NT2/D1 (cell line): Measurements from ENCODE around the gene SIL1.

Experiments
- DNase-seq: peaks from one replicate; pipeline ENCODE4 v3.0.0-alpha.2; 2011; ENCODE audit warnings: low read depth, low spot score
- H3K27me3 ChIP-seq: 2 replicates; pipeline ENCODE4 v1.6.0; 2011; ENCODE audit warnings: mild to moderate bottlenecking; ENCODE audit not compliant: insufficient read length, insufficient read depth
- H3K36me3 ChIP-seq: 2 replicates; pipeline ENCODE4 v1.6.1; 2011; ENCODE audit warnings: mild to moderate bottlenecking, low read length, mixed read lengths; ENCODE audit not compliant: insufficient read depth, insufficient read length
- H3K4me1 ChIP-seq: 2 replicates; pipeline ENCODE4 v1.5.1; 2011; ENCODE audit not compliant: insufficient read depth, insufficient read length
- H3K4me3 ChIP-seq: 2 replicates; pipeline ENCODE4 v1.5.1; 2011; ENCODE audit warnings: low read depth; ENCODE audit not compliant: insufficient read length
- H3K9ac ChIP-seq: 2 replicates; pipeline ENCODE4 v1.6.0; 2011; ENCODE audit warnings: low read depth; ENCODE audit not compliant: insufficient read length
- H3K9me3 ChIP-seq: 2 replicates; pipeline ENCODE4 v1.5.1; 2011; ENCODE audit warnings: mild to moderate bottlenecking, low read length; ENCODE audit not compliant: insufficient read depth
- SUZ12 ChIP-seq: IDR thresholded peaks from 2 replicates; pipeline ENCODE4 v1.6.1; 2011; ENCODE audit not compliant: insufficient read length, insufficient read depth; ENCODE audit errors: extremely low read depth
- YY1 ChIP-seq: IDR thresholded peaks from 2 replicates; pipeline ENCODE4 v1.6.1; 2011; ENCODE audit not compliant: insufficient read length, insufficient read depth
- ZNF274 ChIP-seq: IDR thresholded peaks from 2 replicates; pipeline ENCODE4 v1.6.1; 2011; ENCODE audit warnings: mild to moderate bottlenecking, low read depth, low read length

The SIL1 gene

GRCh38 chr5:138974227-138975063 is 223.7 kb downstream of the SIL1 start:
- H3K9ac ChIP-seq, result no peak overlapping the region
- H3K9me3 ChIP-seq, result no peaks in the 10 kb centered on the region
- DNase-seq, result no peak

GRCh38 chr5:138972836-138973235 is 225.3 kb downstream of the SIL1 start:
- no peak overlapping the region for H3K4me3 ChIP-seq
- H3K4me1 ChIP-seq, result peaks cover 7% of the 10 kb centered on the region
- DNase-seq, result no peak
- H3K9ac ChIP-seq, result no peak overlapping the region
- no peaks in the 10 kb centered on the region for H3K27me3 ChIP-seq
- no peaks in the 10 kb centered on the region for H3K9me3 ChIP-seq
- TF ChIP-seq YY1 (no peak), SUZ12 (no peak), ZNF274 (no peak)
- no peaks in the 10 kb centered on the region for H3K36me3 ChIP-seq

More at GRCh38 chr5:138974227-138975063, 223.7 kb downstream of the SIL1 start:
- Histone ChIP-seq H3K27me3 (no peaks in the 10 kb centered on the region), H3K4me3 (no peak overlapping the region), H3K4me1 (peaks cover 4% of the 10 kb centered on the region), H3K36me3 (no peaks in the 10 kb centered on the region)
- TF ChIP-seq SUZ12, result no peak
- no peak for TF ChIP-seq ZNF274
- no peak for TF ChIP-seq YY1

- Histone ChIP-seq H3K4me1 (peaks cover 7% of the 10 kb centered on the region), H3K36me3 (no peaks in the 10 kb centered on the region), H3K9ac (no peak overlapping the region), H3K4me3 (no peak overlapping the region), H3K27me3 (no peaks in the 10 kb centered on the region), H3K9me3 (no peaks in the 10 kb centered on the region)
- no peak for DNase-seq
- no peak for TF ChIP-seq YY1
- TF ChIP-seq SUZ12, result no peak
- no peak for TF ChIP-seq ZNF274
Observed at GRCh38 chr5:138972230-138972629, 225.9 kb downstream of the SIL1 start.

- H3K36me3 ChIP-seq, result no peaks in the 10 kb centered on the region
- no peaks in the 10 kb centered on the region for H3K27me3 ChIP-seq
- peaks cover 10% of the 10 kb centered on the region for H3K4me1 ChIP-seq
- H3K9ac ChIP-seq, result no peak overlapping the region
- no peak overlapping the region for H3K4me3 ChIP-seq
- no peak for DNase-seq
- TF ChIP-seq ZNF274 (no peak), SUZ12 (no peak), YY1 (no peak)
- no peaks in the 10 kb centered on the region for H3K9me3 ChIP-seq
Observed at GRCh38 chr5:138969323-138970002, 228.7 kb downstream of the SIL1 start.

- no peaks in the 10 kb centered on the region for H3K9me3 ChIP-seq
- H3K4me1 ChIP-seq, result peaks cover 10% of the 10 kb centered on the region
- H3K9ac ChIP-seq, result no peak overlapping the region
- H3K36me3 ChIP-seq, result no peaks in the 10 kb centered on the region
- H3K4me3 ChIP-seq, result no peak overlapping the region
- no peaks in the 10 kb centered on the region for H3K27me3 ChIP-seq
- TF ChIP-seq SUZ12 (no peak), ZNF274 (no peak), YY1 (no peak)
- DNase-seq, result no peak
Observed at GRCh38 chr5:138968601-138969000, 229.6 kb downstream of the SIL1 start.

- Histone ChIP-seq H3K9me3 (no peaks in the 10 kb centered on the region), H3K9ac (no peak overlapping the region), H3K4me1 (peaks cover 10% of the 10 kb centered on the region), H3K36me3 (no peaks in the 10 kb centered on the region), H3K27me3 (no peaks in the 10 kb centered on the region), H3K4me3 (no peak overlapping the region)
- no peak for DNase-seq
- TF ChIP-seq ZNF274 (no peak), SUZ12 (no peak), YY1 (no peak)
Observed at GRCh38 chr5:138967791-138968448, 230.2 kb downstream of the SIL1 start.
